Adrenal gland (tissue), 12 donors: ENCODE measurements around the gene MGST2. TPM values are rescaled to one million over a fixed set of nuclear protein-coding genes. Genes with fewer than 3 reads are reported as not detected.
A peak's percentile ranks its signal among the peaks of the same experiment; 100 is the strongest.

Experiments
- DNase-seq, 7 donors: peaks; one replicate each; pipeline ENCODE4 v3.0.0-alpha.2; 2019 to 2020
- H3K27ac ChIP-seq, 5 donors: fragments of 200-600 bp; sonication (generic) in 4 of 5; 1 replicate in 3 of 5; 2 replicates in 2 of 5; pipeline versions ENCODE4 v1.5.1 to v1.8.0; 2016 to 2020; ENCODE audit warnings: mild to moderate bottlenecking in 1 of 5
- H3K27me3 ChIP-seq: fragments of 200-600 bp; 2 replicates; pipeline ENCODE4 v1.8.0; 2021
- H3K36me3 ChIP-seq, 2 donors: fragments of 200-600 bp; replicated peaks in 1 of 2; 1 replicate in 1 of 2; 2 replicates in 1 of 2; pipeline versions ENCODE4 v1.5.1 to v1.8.0; 2018 to 2022
- H3K4me1 ChIP-seq, 2 donors: fragments of 200-600 bp; replicated peaks in 1 of 2; 1 replicate in 1 of 2; 2 replicates in 1 of 2; pipeline versions ENCODE4 v1.5.1 to v1.8.0; 2018 to 2021
- H3K4me3 ChIP-seq, 4 donors: fragments of 200-600 bp; sonication (generic) in 3 of 4; one replicate each; pipeline ENCODE4 v1.5.1; 2016 to 2018
- H3K9me3 ChIP-seq, 3 donors: fragments of 200-600 bp; sonication (generic) in 1 of 3; replicated peaks in 1 of 3; 1 replicate in 2 of 3; 2 replicates in 1 of 3; pipeline versions ENCODE4 v1.5.1 to v1.8.0; 2016 to 2021
- CTCF ChIP-seq, 6 experiments: fragments of 450-650 bp in 4 of 6; fragments of 200-600 bp in 2 of 6; sonication (generic) in 1 of 6; IDR thresholded peaks; 1 replicate in 5 of 6; 2 replicates in 1 of 6; pipeline versions ENCODE4 v1.5.1 to v1.8.0; 2016 to 2021; ENCODE audit warnings: antibody characterized with exemption in 6 of 6, mild to moderate bottlenecking in 2 of 6, moderate library complexity in 1 of 6
- POLR2A ChIP-seq, 2 donors: fragments of 450-650 bp; IDR thresholded peaks; one replicate each; pipeline ENCODE4 v1.6.1; 2017; ENCODE audit warnings: antibody characterized with exemption in 2 of 2, mild to moderate bottlenecking in 2 of 2, moderate library complexity in 1 of 2
- WGBS, 4 donors: extraction: QIAGEN DNeasy Blood & Tissue Kit in 2 of 4; methylation state at CpG; one replicate each; pipeline versions ENCODE4 v1.1.5 to v1.1.7; 2013 to 2017; 5-methylcytosine and 5-hydroxymethylcytosine counted together
- intact Hi-C, 2 donors: fragments of 100-400 bp; cut with DNase I; formaldehyde crosslinking; loops; one replicate each; pipeline versions ENCODE4 v1.14.1 to v1.15.0; 2022 to 2023
- polyA plus RNA-seq, 3 donors: library from polyadenylated mRNA; stranded (reverse); fragments of 200-250 nt in 2 of 3; fragments of 350-450 nt in 1 of 3; fragmentation: Illumina TruSeq in 1 of 3; extraction: RNeasy Lipid Tissue Mini Kit (QIAGEN cat#74804) in 1 of 3; gene quantifications; one replicate each; pipeline ENCODE4 v1.2.3, GENCODE V29; 2013 to 2014
- total RNA-seq, 9 donors: library from RNA; depleted of rRNA in 4 of 9; stranded (reverse); fragments of >200 nt in 4 of 9; fragments of 120-200 nt in 1 of 9; fragmentation: NEBNext Ultra II Directional in 1 of 9; extraction: Animal tissue kit (Norgen Biotek cat#: 25700) in 1 of 9; gene quantifications; one replicate each; pipeline versions ENCODE4 v1.1.0 to v1.2.4, GENCODE V29; 2013 to 2023
- donor health status: healthy with polysubstance abuse.
- donor health status: Bipolar disorder and iron deficiency.
- donor health status: DM: yes; HTN: yes; CAD: no.
- donor health status: DM: no; HTN: no; CAD: no.
- donor health status: DM: no; HTN: no; CAD: no.
- donor health status: DM: yes; HTN: yes; CAD: no.

Gene MGST2
- total and polyA plus RNA-seq, 12 donors = 95.5 to 271 (median 134) TPM

- no peak for TF ChIP-seq CTCF (IDR thresholded peaks at IDR 0.05)
- TF ChIP-seq POLR2A (IDR thresholded peaks at IDR 0.05) = no peak
- Histone ChIP-seq H3K27ac (no peak overlapping the region), H3K27me3 (no peaks in the 10 kb centered on the region), H3K4me3 (no peak overlapping the region), H3K36me3 (peaks cover 0 to 5% of the 10 kb centered on the region in 2 donors), H3K4me1 (peaks cover 24 to 31% of the 10 kb centered on the region in 2 donors), H3K9me3 (no peaks in the 10 kb centered on the region)
- intact Hi-C loops = no loop called here
- DNase-seq = no peak
Measured at GRCh38 chr4:139690419-139690818, 24.8 kb downstream of the MGST2 start.

GRCh38 chr4:139692309-139693012, 26.8 kb downstream of the MGST2 start:
- intact Hi-C loops = no loop called here
- H3K27me3 ChIP-seq = no peaks in the 10 kb centered on the region
- peaks cover 0 to 6% (median 0%) of the 10 kb centered on the region in 3 donors for H3K9me3 ChIP-seq
- WGBS, 4 donors = 17 to 31% (median 28%) methylated on average over 3 to 4 of the region's 4 CpGs
- H3K36me3 ChIP-seq = peaks cover 0 to 10% of the 10 kb centered on the region in 2 donors
- peaks cover 24 to 37% of the 10 kb centered on the region in 2 donors for H3K4me1 ChIP-seq
- H3K4me3 ChIP-seq = no peak overlapping the region
- TF ChIP-seq POLR2A (IDR thresholded peaks at IDR 0.05) = no peak
- TF ChIP-seq CTCF (IDR thresholded peaks at IDR 0.05) = peak in 5 of 6 experiments; percentile 30 to 56 (median 44)
- peak; percentile 27 to 69 (median 56) for DNase-seq
- peak overlapping the region in 4 of 5 donors; percentile 53 to 68 (median 60) for H3K27ac ChIP-seq

GRCh38 chr4:139694522-139695107, 29.0 kb downstream of the MGST2 start:
- Histone ChIP-seq H3K9me3 (peaks cover 0 to 6% (median 0%) of the 10 kb centered on the region in 3 donors), H3K4me1 (peaks cover 15 to 23% of the 10 kb centered on the region in 2 donors), H3K27ac (no peak overlapping the region), H3K4me3 (no peak overlapping the region), H3K36me3 (peaks cover 0 to 10% of the 10 kb centered on the region in 2 donors), H3K27me3 (no peaks in the 10 kb centered on the region)
- intact Hi-C loops = no loop called here
- WGBS, 4 donors = 60 to 70% (median 68%) methylated on average over 3 of the region's 3 CpGs
- DNase-seq = no peak
- TF ChIP-seq CTCF (IDR thresholded peaks at IDR 0.05) (no peak), POLR2A (IDR thresholded peaks at IDR 0.05) (no peak)

- no peak overlapping the region for H3K4me3 ChIP-seq
- peaks cover 0 to 10% of the 10 kb centered on the region in 2 donors for H3K36me3 ChIP-seq
- H3K9me3 ChIP-seq = peaks cover 0 to 6% (median 0%) of the 10 kb centered on the region in 3 donors
- TF ChIP-seq CTCF (IDR thresholded peaks at IDR 0.05) (no peak), POLR2A (IDR thresholded peaks at IDR 0.05) (no peak)
- H3K27ac ChIP-seq = peak overlapping the region in 1 of 5 donors; percentile 17
- peaks cover 15 to 19% of the 10 kb centered on the region in 2 donors for H3K4me1 ChIP-seq
- intact Hi-C loops = no loop called here
- DNase-seq = no peak
- no peaks in the 10 kb centered on the region for H3K27me3 ChIP-seq
- WGBS, 4 donors = 76 to 79% (median 77%) methylated on average over 5 of the region's 5 CpGs
Measured at GRCh38 chr4:139696491-139696890, 30.9 kb downstream of the MGST2 start.
